ENCODE results near the gene RALGAPB. TPM values are rescaled to one million over a fixed set of nuclear protein-coding genes. Genes with fewer than 3 reads are reported as not detected.
"Not testable (repeated sequence)": the region's sequence is repeated elsewhere in the genome, so short reads cannot be mapped to it uniquely, and the experiment has no call there.

Gene RALGAPB
- total and polyA plus RNA-seq, 7 donors: 7.5 to 27.3 (median 18.6) TPM

DNA sequence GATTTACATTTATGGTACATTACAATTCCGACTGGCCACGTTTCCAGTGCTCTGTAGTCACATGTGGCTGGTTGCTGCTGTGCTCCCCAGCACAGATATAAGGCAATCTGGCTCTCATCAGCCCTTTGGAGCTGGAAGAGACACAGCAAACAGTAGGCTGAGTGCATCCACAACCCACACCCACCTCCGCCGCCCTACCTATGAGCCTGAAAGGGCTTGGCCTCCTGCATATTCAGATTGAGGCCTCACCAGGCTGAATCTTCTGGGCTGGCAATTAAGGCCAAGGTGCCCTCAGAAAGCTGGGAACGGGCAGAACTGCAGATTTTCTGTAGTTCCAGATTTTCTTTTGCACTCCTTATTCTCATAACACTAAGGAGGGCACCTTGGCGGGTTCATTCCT is 34.8 kb upstream of the RALGAPB start:
- ATAC-seq (no peak), DNase-seq (no peak)
- H3K36me3 ChIP-seq (ENCODE audit: insufficient read depth in 1 of 2, low read depth in 1 of 2): peaks cover 0 to 14% of the 10 kb centered on the region in 2 donors
- peaks cover 9% of the 10 kb centered on the region for H3K4me1 ChIP-seq
- H3K9me3 ChIP-seq: no peaks in the 10 kb centered on the region
- intact Hi-C loops (cut with DNase I): no loop called here
- H3K27ac ChIP-seq: no peak overlapping the region
- WGBS, 3 donors: 73 to 78% (median 77%) methylated on average over 6 of the region's 6 CpGs
- no peaks in the 10 kb centered on the region for H3K27me3 ChIP-seq (ENCODE audit: insufficient read depth in 3 of 3, low read length in 2 of 3)
- TF ChIP-seq, protein P1, sequence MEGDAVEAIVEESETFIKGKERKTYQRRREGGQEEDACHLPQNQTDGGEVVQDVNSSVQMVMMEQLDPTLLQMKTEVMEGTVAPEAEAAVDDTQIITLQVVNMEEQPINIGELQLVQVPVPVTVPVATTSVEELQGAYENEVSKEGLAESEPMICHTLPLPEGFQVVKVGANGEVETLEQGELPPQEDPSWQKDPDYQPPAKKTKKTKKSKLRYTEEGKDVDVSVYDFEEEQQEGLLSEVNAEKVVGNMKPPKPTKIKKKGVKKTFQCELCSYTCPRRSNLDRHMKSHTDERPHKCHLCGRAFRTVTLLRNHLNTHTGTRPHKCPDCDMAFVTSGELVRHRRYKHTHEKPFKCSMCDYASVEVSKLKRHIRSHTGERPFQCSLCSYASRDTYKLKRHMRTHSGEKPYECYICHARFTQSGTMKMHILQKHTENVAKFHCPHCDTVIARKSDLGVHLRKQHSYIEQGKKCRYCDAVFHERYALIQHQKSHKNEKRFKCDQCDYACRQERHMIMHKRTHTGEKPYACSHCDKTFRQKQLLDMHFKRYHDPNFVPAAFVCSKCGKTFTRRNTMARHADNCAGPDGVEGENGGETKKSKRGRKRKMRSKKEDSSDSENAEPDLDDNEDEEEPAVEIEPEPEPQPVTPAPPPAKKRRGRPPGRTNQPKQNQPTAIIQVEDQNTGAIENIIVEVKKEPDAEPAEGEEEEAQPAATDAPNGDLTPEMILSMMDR (IDR thresholded peaks at IDR 0.05): no peak
- H3K4me3 ChIP-seq: no peak overlapping the region

DNA sequence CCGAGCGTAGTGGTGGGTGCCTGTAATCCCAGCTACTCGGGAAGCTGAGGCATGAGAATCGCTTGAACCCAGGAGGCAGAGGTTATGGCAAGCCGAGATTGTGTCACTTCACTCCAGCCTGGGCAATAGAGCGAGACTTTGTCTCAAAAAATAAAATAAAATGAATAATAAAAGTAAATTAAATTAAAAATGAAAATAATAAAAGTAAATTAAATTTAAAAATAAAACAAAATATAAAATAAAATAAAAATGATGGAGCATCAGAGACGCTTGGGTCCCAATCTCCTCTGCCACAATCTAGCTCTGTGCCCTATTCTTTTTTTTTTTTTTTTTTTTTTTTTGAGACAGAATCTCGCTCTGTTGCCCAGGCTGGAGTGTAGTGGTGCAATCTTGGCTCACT is 31.5 kb upstream of the RALGAPB start:
- DNase-seq; ATAC-seq; H3K4me1 ChIP-seq; H3K9me3 ChIP-seq; intact Hi-C loops (cut with DNase I); H3K27me3 ChIP-seq (ENCODE audit: insufficient read depth in 3 of 3, low read length in 2 of 3); H3K4me3 ChIP-seq; H3K27ac ChIP-seq; H3K36me3 ChIP-seq (ENCODE audit: insufficient read depth in 1 of 2, low read depth in 1 of 2): not testable (repeated sequence)
- 91 to 94% (median 93%) methylated on average over 8 of the region's 8 CpGs for WGBS, 3 donors

DNA sequence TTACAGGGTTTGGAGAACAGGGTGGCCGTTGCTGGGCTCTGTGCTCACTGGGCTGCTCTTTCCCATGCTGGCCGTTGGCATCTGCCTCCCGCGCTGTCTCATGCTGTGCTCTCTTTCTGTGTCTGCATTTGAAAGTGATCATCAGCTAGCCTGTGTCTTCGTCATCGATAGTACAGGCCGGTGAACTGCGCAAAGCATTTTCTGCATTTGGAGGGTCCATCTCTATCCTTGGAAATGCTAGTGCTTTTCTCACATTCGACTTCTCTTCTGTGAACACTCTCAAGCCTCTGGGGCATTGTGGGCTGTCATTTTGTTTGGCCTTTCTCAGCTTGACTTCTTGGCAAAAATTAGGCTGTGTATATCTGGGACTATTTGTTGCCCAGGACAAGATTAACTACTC is 30.7 kb upstream of the RALGAPB start:
- Histone ChIP-seq H3K9me3 (no peaks in the 10 kb centered on the region), H3K4me1 (peaks cover 6% of the 10 kb centered on the region), H3K4me3 (no peak overlapping the region), H3K36me3 (ENCODE audit: insufficient read depth in 1 of 2, low read depth in 1 of 2) (no peaks in the 10 kb centered on the region), H3K27me3 (ENCODE audit: insufficient read depth in 3 of 3, low read length in 2 of 3) (no peaks in the 10 kb centered on the region), H3K27ac (no peak overlapping the region)
- ATAC-seq (no peak), DNase-seq (no peak)
- intact Hi-C loops (cut with DNase I): no loop called here
- WGBS, 3 donors: 50 to 57% (median 55%) methylated on average over 9 of the region's 9 CpGs
- TF ChIP-seq, protein P1 (IDR thresholded peaks at IDR 0.05): no peak

DNA sequence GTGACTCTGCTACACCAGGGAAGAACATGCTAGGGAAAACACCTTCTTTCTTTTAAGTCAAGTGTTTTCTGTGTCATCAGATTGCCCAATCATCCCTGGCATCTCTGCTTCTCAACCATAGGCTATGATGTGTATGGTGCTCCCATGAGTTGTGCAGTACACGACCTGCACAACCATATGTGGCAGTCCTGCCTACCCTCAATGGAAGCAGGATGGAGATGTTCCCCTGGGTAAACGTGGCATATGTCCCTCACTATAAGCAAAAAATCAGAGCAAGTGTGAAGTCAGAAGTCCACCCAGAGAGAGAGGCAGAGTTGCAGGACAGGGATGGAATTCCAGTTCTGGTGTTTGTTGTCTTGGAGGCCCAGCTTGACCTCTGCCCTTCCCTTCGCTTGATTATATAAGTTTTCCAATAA is 27.3 kb upstream of the RALGAPB start:
- Histone ChIP-seq H3K27me3 (ENCODE audit: insufficient read depth in 3 of 3, low read length in 2 of 3) (no peaks in the 10 kb centered on the region), H3K4me1 (peaks cover 14% of the 10 kb centered on the region), H3K36me3 (ENCODE audit: insufficient read depth in 1 of 2, low read depth in 1 of 2) (peaks cover 0 to 19% of the 10 kb centered on the region in 2 donors), H3K4me3 (no peak overlapping the region), H3K27ac (no peak overlapping the region), H3K9me3 (no peaks in the 10 kb centered on the region)
- TF ChIP-seq, protein P1 (IDR thresholded peaks at IDR 0.05): no peak
- intact Hi-C loops (cut with DNase I): no loop called here
- 80 to 89% (median 83%) methylated on average over 3 of the region's 3 CpGs for WGBS, 3 donors
- ATAC-seq (no peak), DNase-seq (no peak)

DNA sequence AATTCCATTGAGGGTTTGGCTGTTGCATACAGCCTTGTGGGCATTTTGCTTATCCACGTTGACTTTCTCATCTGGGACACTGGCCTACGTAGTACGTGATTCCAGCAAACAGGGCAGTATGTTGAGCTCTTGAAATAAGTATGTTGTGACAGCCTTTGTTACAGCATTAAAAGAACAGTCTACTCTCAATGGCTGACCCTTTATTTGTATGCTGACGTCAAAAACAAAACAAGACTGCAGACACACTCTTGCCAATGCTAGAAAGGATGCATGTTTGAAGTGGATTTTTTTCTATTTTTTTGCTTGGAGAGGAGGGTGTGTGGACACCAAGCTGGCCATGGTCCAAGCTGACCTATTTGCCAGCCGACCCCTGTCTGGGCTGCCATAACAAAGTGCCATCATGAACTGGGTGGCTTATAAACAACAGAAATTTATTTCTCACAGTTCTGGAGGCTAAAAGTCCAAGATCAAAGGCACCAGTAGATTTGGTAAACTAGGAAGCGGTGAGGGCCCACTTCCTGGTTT is 26.7 kb upstream of the RALGAPB start:
- intact Hi-C loops (cut with DNase I): loop anchor here in 1 of 2 donors (1.0 kb wide), 1 partner anchor 10 kb away; no protein-coding TSS in a partner anchor
- TF ChIP-seq, protein P1 (IDR thresholded peaks at IDR 0.05): no peak
- peaks cover 14% of the 10 kb centered on the region for H3K4me1 ChIP-seq
- H3K27me3 ChIP-seq (ENCODE audit: insufficient read depth in 3 of 3, low read length in 2 of 3): no peaks in the 10 kb centered on the region
- peak overlapping the region; percentile 93 for H3K4me3 ChIP-seq
- DNase-seq: no peak
- no peak for ATAC-seq
- peaks cover 0 to 25% of the 10 kb centered on the region in 2 donors for H3K36me3 ChIP-seq (ENCODE audit: insufficient read depth in 1 of 2, low read depth in 1 of 2)
- WGBS, 3 donors: 73 to 78% (median 74%) methylated on average over 6 of the region's 6 CpGs
- H3K27ac ChIP-seq: no peak overlapping the region
- H3K9me3 ChIP-seq: no peaks in the 10 kb centered on the region

Data from psoas muscle (tissue), 8 donors.